AG20443 (cell line): ENCODE results near the gene PALM3.
A peak's percentile ranks its signal among the peaks of the same experiment; 100 is the strongest.
"Not testable (repeated sequence)": the region's sequence is repeated elsewhere in the genome, so short reads cannot be mapped to it uniquely, and the experiment has no call there.

Experiments
- DNase-seq: peaks from one replicate; pipeline ENCODE4 v3.0.0; 2012; ENCODE audit warnings: low spot score, mixed read lengths

PALM3 gene

GRCh38 chr19:14059652-14060155 is 2.2 kb downstream of the PALM3 start:
- DNase-seq, result no peak

- peak; percentile 54 for DNase-seq
Measured at GRCh38 chr19:14059093-14059480, 2.8 kb downstream of the PALM3 start.

GRCh38 chr19:14058182-14059092 is 3.4 kb downstream of the PALM3 start:
- DNase-seq, result no peak

GRCh38 chr19:14056741-14057356 is 5.0 kb downstream of the PALM3 start:
- DNase-seq, result no peak

- DNase-seq, result no peak
Measured at GRCh38 chr19:14056069-14056666, 5.7 kb downstream of the PALM3 start.

- DNase-seq, result no peak
Measured at GRCh38 chr19:14055396-14055795, 6.5 kb downstream of the PALM3 start.

GRCh38 chr19:14054721-14055120 is 7.2 kb downstream of the PALM3 start:
- peak; percentile 4 for DNase-seq

GRCh38 chr19:14054099-14054498 is 7.8 kb downstream of the PALM3 start:
- DNase-seq, result no peak

- DNase-seq, result peak; percentile 2
Measured at GRCh38 chr19:14053500-14053899, 8.4 kb downstream of the PALM3 start.

GRCh38 chr19:14053032-14053431 is 8.8 kb downstream of the PALM3 start:
- no peak for DNase-seq

- no peak for DNase-seq
Measured at GRCh38 chr19:14052470-14052869, 9.4 kb downstream of the PALM3 start.

- no peak for DNase-seq
Measured at GRCh38 chr19:14051980-14052379, 9.9 kb downstream of the PALM3 start.

GRCh38 chr19:14050961-14051360 is 10.9 kb downstream of the PALM3 start:
- not testable (repeated sequence) for DNase-seq

GRCh38 chr19:14050512-14050911 is 11.4 kb downstream of the PALM3 start:
- no peak for DNase-seq

GRCh38 chr19:14048443-14049153 is 13.3 kb downstream of the PALM3 start:
- DNase-seq, result peak; percentile 70

GRCh38 chr19:14047866-14048265 is 14.0 kb downstream of the PALM3 start:
- DNase-seq, result not testable (repeated sequence)

GRCh38 chr19:14042659-14043608 is 18.9 kb downstream of the PALM3 start:
- peak; percentile 90 for DNase-seq

GRCh38 chr19:14039181-14039580 is 22.7 kb downstream of the PALM3 start:
- DNase-seq, result peak; percentile 4

- DNase-seq, result peak; percentile 26
Measured at GRCh38 chr19:14035706-14036105, 26.2 kb downstream of the PALM3 start.

- DNase-seq, result not testable (repeated sequence)
Measured at GRCh38 chr19:14035159-14035558, 26.7 kb downstream of the PALM3 start.

- DNase-seq, result no peak
Measured at GRCh38 chr19:14033946-14034345, 27.9 kb downstream of the PALM3 start.
